ENCODE measurements around the gene TMIGD3.

Gene TMIGD3

GRCh38 chr1:111453706-111454105 lies 49.7 kb downstream of the TMIGD3 start:
- Mint-ChIP-seq H3K27me3 (no peaks in the 10 kb centered on the region), H3K4me3 (peak overlapping the region; percentile 23), H3K36me3 (peaks cover 17% of the 10 kb centered on the region), H3K4me1 (ENCODE audit: low read depth) (peaks cover 68% of the 10 kb centered on the region), H3K27ac (peak overlapping the region; percentile 72), H3K9me3 (ENCODE audit: low read depth) (no peaks in the 10 kb centered on the region)

GRCh38 chr1:111452581-111452980 lies 50.9 kb downstream of the TMIGD3 start:
- Mint-ChIP-seq H3K36me3 (peaks cover 22% of the 10 kb centered on the region), H3K4me1 (ENCODE audit: low read depth) (peaks cover 74% of the 10 kb centered on the region), H3K27ac (peak overlapping the region; percentile 10), H3K27me3 (no peaks in the 10 kb centered on the region), H3K4me3 (peak overlapping the region; percentile 0), H3K9me3 (ENCODE audit: low read depth) (no peaks in the 10 kb centered on the region)

GRCh38 chr1:111450185-111450584 lies 53.2 kb downstream of the TMIGD3 start:
- Mint-ChIP-seq H3K27ac (peak overlapping the region; percentile 99), H3K4me1 (ENCODE audit: low read depth) (peaks cover 81% of the 10 kb centered on the region), H3K36me3 (peaks cover 27% of the 10 kb centered on the region), H3K27me3 (no peaks in the 10 kb centered on the region), H3K9me3 (ENCODE audit: low read depth) (no peaks in the 10 kb centered on the region), H3K4me3 (peak overlapping the region; percentile 100)

GRCh38 chr1:111449703-111450017 lies 53.8 kb downstream of the TMIGD3 start:
- no peaks in the 10 kb centered on the region for H3K9me3 Mint-ChIP-seq (ENCODE audit: low read depth)
- H3K27ac Mint-ChIP-seq = peak overlapping the region; percentile 99
- H3K27me3 Mint-ChIP-seq = no peaks in the 10 kb centered on the region
- peaks cover 81% of the 10 kb centered on the region for H3K4me1 Mint-ChIP-seq (ENCODE audit: low read depth)
- H3K4me3 Mint-ChIP-seq = peak overlapping the region; percentile 100
- peaks cover 25% of the 10 kb centered on the region for H3K36me3 Mint-ChIP-seq

GRCh38 chr1:111448918-111449702 lies 54.3 kb downstream of the TMIGD3 start, which contains the start of the genes ATP5PB and WDR77:
Gene ATP5PB (plus strand): TSS chr1:111449464. CDS start chr1:111449542, 78 bp downstream.
Gene WDR77 (minus strand): TSS chr1:111449256. CDS start chr1:111449169, 87 bp downstream.
- Mint-ChIP-seq H3K4me3 (peak within 1 kb of the TSS; percentile 100), H3K4me1 (ENCODE audit: low read depth) (peaks cover 79% of the 10 kb centered on the region), H3K27ac (peak within 1 kb of the TSS; percentile 99), H3K36me3 (peaks cover 24% of the 10 kb centered on the region), H3K27me3 (no peaks in the 10 kb centered on the region), H3K9me3 (ENCODE audit: low read depth) (no peaks in the 10 kb centered on the region)

- Mint-ChIP-seq H3K27ac (peak overlapping the region; percentile 99), H3K4me1 (ENCODE audit: low read depth) (peaks cover 78% of the 10 kb centered on the region), H3K27me3 (no peaks in the 10 kb centered on the region), H3K4me3 (peak overlapping the region; percentile 100), H3K36me3 (peaks cover 27% of the 10 kb centered on the region), H3K9me3 (ENCODE audit: low read depth) (no peaks in the 10 kb centered on the region)
Observed at GRCh38 chr1:111448482-111448917, 54.9 kb downstream of the TMIGD3 start.

GRCh38 chr1:111446967-111447892 lies 56.2 kb downstream of the TMIGD3 start:
- H3K9me3 Mint-ChIP-seq (ENCODE audit: low read depth) = no peaks in the 10 kb centered on the region
- H3K27me3 Mint-ChIP-seq = no peaks in the 10 kb centered on the region
- peaks cover 30% of the 10 kb centered on the region for H3K36me3 Mint-ChIP-seq
- peak overlapping the region; percentile 100 for H3K4me3 Mint-ChIP-seq
- peaks cover 74% of the 10 kb centered on the region for H3K4me1 Mint-ChIP-seq (ENCODE audit: low read depth)
- H3K27ac Mint-ChIP-seq = peak overlapping the region; percentile 99

- Mint-ChIP-seq H3K4me1 (ENCODE audit: low read depth) (peaks cover 73% of the 10 kb centered on the region), H3K27ac (peak overlapping the region; percentile 58), H3K9me3 (ENCODE audit: low read depth) (no peaks in the 10 kb centered on the region), H3K27me3 (no peaks in the 10 kb centered on the region), H3K36me3 (peaks cover 29% of the 10 kb centered on the region), H3K4me3 (peak overlapping the region; percentile 100)
Observed at GRCh38 chr1:111446546-111446945, 56.9 kb downstream of the TMIGD3 start.

GRCh38 chr1:111444031-111444430 lies 59.4 kb downstream of the TMIGD3 start:
- Mint-ChIP-seq H3K27me3 (no peaks in the 10 kb centered on the region), H3K4me1 (ENCODE audit: low read depth) (peaks cover 67% of the 10 kb centered on the region), H3K36me3 (peaks cover 30% of the 10 kb centered on the region), H3K4me3 (no peak overlapping the region), H3K27ac (peak overlapping the region; percentile 54), H3K9me3 (ENCODE audit: low read depth) (no peaks in the 10 kb centered on the region)

GRCh38 chr1:111442457-111442856 lies 61.0 kb downstream of the TMIGD3 start:
- peaks cover 57% of the 10 kb centered on the region for H3K4me1 Mint-ChIP-seq (ENCODE audit: low read depth)
- peak overlapping the region; percentile 66 for H3K27ac Mint-ChIP-seq
- no peak overlapping the region for H3K4me3 Mint-ChIP-seq
- H3K27me3 Mint-ChIP-seq = no peaks in the 10 kb centered on the region
- peaks cover 25% of the 10 kb centered on the region for H3K36me3 Mint-ChIP-seq
- H3K9me3 Mint-ChIP-seq (ENCODE audit: low read depth) = no peaks in the 10 kb centered on the region

- peaks cover 19% of the 10 kb centered on the region for H3K36me3 Mint-ChIP-seq
- no peaks in the 10 kb centered on the region for H3K27me3 Mint-ChIP-seq
- peaks cover 49% of the 10 kb centered on the region for H3K4me1 Mint-ChIP-seq (ENCODE audit: low read depth)
- H3K9me3 Mint-ChIP-seq (ENCODE audit: low read depth) = no peaks in the 10 kb centered on the region
- no peak overlapping the region for H3K4me3 Mint-ChIP-seq
- H3K27ac Mint-ChIP-seq = peak overlapping the region; percentile 66
Observed at GRCh38 chr1:111441573-111442192, 61.8 kb downstream of the TMIGD3 start.

GRCh38 chr1:111439461-111440351 lies 63.7 kb downstream of the TMIGD3 start:
- H3K36me3 Mint-ChIP-seq = peaks cover 14% of the 10 kb centered on the region
- H3K4me1 Mint-ChIP-seq (ENCODE audit: low read depth) = peaks cover 31% of the 10 kb centered on the region
- H3K9me3 Mint-ChIP-seq (ENCODE audit: low read depth) = no peaks in the 10 kb centered on the region
- no peak overlapping the region for H3K4me3 Mint-ChIP-seq
- no peaks in the 10 kb centered on the region for H3K27me3 Mint-ChIP-seq
- peak overlapping the region; percentile 38 for H3K27ac Mint-ChIP-seq

- peak overlapping the region; percentile 35 for H3K27ac Mint-ChIP-seq
Observed at GRCh38 chr1:111436726-111437125, 66.7 kb downstream of the TMIGD3 start.

More at GRCh38 chr1:111436726-111437125, 66.7 kb downstream of the TMIGD3 start:
- H3K4me3 Mint-ChIP-seq = no peak overlapping the region
- peaks cover 8% of the 10 kb centered on the region for H3K36me3 Mint-ChIP-seq
- peaks cover 11% of the 10 kb centered on the region for H3K4me1 Mint-ChIP-seq (ENCODE audit: low read depth)
- no peaks in the 10 kb centered on the region for H3K9me3 Mint-ChIP-seq (ENCODE audit: low read depth)
- no peaks in the 10 kb centered on the region for H3K27me3 Mint-ChIP-seq

All from activated naive CD8-positive, alpha-beta T cell (primary cell).